ENCODE data around the gene PIANP.

The PIANP gene

GRCh38 chr12:6703631-6704030 is 3.0 kb upstream of the PIANP start:
- Histone ChIP-seq H3K4me3 (ENCODE audit: extremely low read depth, insufficient read depth, low read length, poor library complexity, severe bottlenecking) (no peak overlapping the region), H3K9me3 (ENCODE audit: control insufficient read depth, low read length) (no peaks in the 10 kb centered on the region), H3K4me1 (ENCODE audit: control insufficient read depth, insufficient read depth, low read length, poor library complexity, severe bottlenecking) (peaks cover 6% of the 10 kb centered on the region), H3K27ac (ENCODE audit: low read depth, low read length, severe bottlenecking) (no peak overlapping the region), H3K36me3 (ENCODE audit: control insufficient read depth, insufficient read depth, low read length) (no peaks in the 10 kb centered on the region)
- WGBS, 2 experiments (ENCODE audit: insufficient coverage in 2 of 2) = 14% methylated on average over 8 to 10 of the region's 10 CpGs

GRCh38 chr12:6701078-6701768 is 608 bp upstream of the PIANP start:
- H3K4me3 ChIP-seq (ENCODE audit: extremely low read depth, insufficient read depth, low read length, poor library complexity, severe bottlenecking) = peak overlapping the region; percentile 64
- peaks cover 6% of the 10 kb centered on the region for H3K4me1 ChIP-seq (ENCODE audit: control insufficient read depth, insufficient read depth, low read length, poor library complexity, severe bottlenecking)
- WGBS, 2 experiments (ENCODE audit: insufficient coverage in 2 of 2) = 32 to 35% methylated on average over 11 to 13 of the region's 13 CpGs
- H3K9me3 ChIP-seq (ENCODE audit: control insufficient read depth, low read length) = no peaks in the 10 kb centered on the region
- no peaks in the 10 kb centered on the region for H3K36me3 ChIP-seq (ENCODE audit: control insufficient read depth, insufficient read depth, low read length)
- H3K27ac ChIP-seq (ENCODE audit: low read depth, low read length, severe bottlenecking) = no peak overlapping the region

GRCh38 chr12:6699989-6700645 is 498 bp downstream of the PIANP start:
- Histone ChIP-seq H3K4me3 (ENCODE audit: extremely low read depth, insufficient read depth, low read length, poor library complexity, severe bottlenecking) (peak overlapping the region; percentile 64), H3K36me3 (ENCODE audit: control insufficient read depth, insufficient read depth, low read length) (no peaks in the 10 kb centered on the region), H3K27ac (ENCODE audit: low read depth, low read length, severe bottlenecking) (no peak overlapping the region), H3K4me1 (ENCODE audit: control insufficient read depth, insufficient read depth, low read length, poor library complexity, severe bottlenecking) (peaks cover 6% of the 10 kb centered on the region), H3K9me3 (ENCODE audit: control insufficient read depth, low read length) (no peaks in the 10 kb centered on the region)
- 1% methylated on average over 32 to 39 of the region's 65 CpGs for WGBS, 2 experiments (ENCODE audit: insufficient coverage in 2 of 2)

GRCh38 chr12:6699259-6699988 is 1.2 kb downstream of the PIANP start:
- peaks cover 6% of the 10 kb centered on the region for H3K4me1 ChIP-seq (ENCODE audit: control insufficient read depth, insufficient read depth, low read length, poor library complexity, severe bottlenecking)
- H3K4me3 ChIP-seq (ENCODE audit: extremely low read depth, insufficient read depth, low read length, poor library complexity, severe bottlenecking) = peak overlapping the region; percentile 64
- WGBS, 2 experiments (ENCODE audit: insufficient coverage in 2 of 2) = 25 to 29% methylated on average over 12 to 16 of the region's 16 CpGs
- H3K27ac ChIP-seq (ENCODE audit: low read depth, low read length, severe bottlenecking) = no peak overlapping the region
- no peaks in the 10 kb centered on the region for H3K36me3 ChIP-seq (ENCODE audit: control insufficient read depth, insufficient read depth, low read length)
- no peaks in the 10 kb centered on the region for H3K9me3 ChIP-seq (ENCODE audit: control insufficient read depth, low read length)

GRCh38 chr12:6698352-6699046 is 2.1 kb downstream of the PIANP start:
- Histone ChIP-seq H3K4me1 (ENCODE audit: control insufficient read depth, insufficient read depth, low read length, poor library complexity, severe bottlenecking) (peaks cover 4% of the 10 kb centered on the region), H3K36me3 (ENCODE audit: control insufficient read depth, insufficient read depth, low read length) (no peaks in the 10 kb centered on the region), H3K9me3 (ENCODE audit: control insufficient read depth, low read length) (no peaks in the 10 kb centered on the region), H3K27ac (ENCODE audit: low read depth, low read length, severe bottlenecking) (no peak overlapping the region), H3K4me3 (ENCODE audit: extremely low read depth, insufficient read depth, low read length, poor library complexity, severe bottlenecking) (no peak overlapping the region)
- WGBS, 2 experiments (ENCODE audit: insufficient coverage in 2 of 2) = 73 to 82% methylated on average over 5 to 6 of the region's 8 CpGs

GRCh38 chr12:6697584-6698351 is 2.8 kb downstream of the PIANP start:
- H3K4me1 ChIP-seq (ENCODE audit: control insufficient read depth, insufficient read depth, low read length, poor library complexity, severe bottlenecking) = peaks cover 3% of the 10 kb centered on the region
- no peak overlapping the region for H3K27ac ChIP-seq (ENCODE audit: low read depth, low read length, severe bottlenecking)
- no peaks in the 10 kb centered on the region for H3K9me3 ChIP-seq (ENCODE audit: control insufficient read depth, low read length)
- H3K4me3 ChIP-seq (ENCODE audit: extremely low read depth, insufficient read depth, low read length, poor library complexity, severe bottlenecking) = no peak overlapping the region
- no peaks in the 10 kb centered on the region for H3K36me3 ChIP-seq (ENCODE audit: control insufficient read depth, insufficient read depth, low read length)
- 69 to 83% methylated on average over 7 of the region's 17 CpGs for WGBS, 2 experiments (ENCODE audit: insufficient coverage in 2 of 2)

- Histone ChIP-seq H3K4me1 (ENCODE audit: control insufficient read depth, insufficient read depth, low read length, poor library complexity, severe bottlenecking) (peaks cover 3% of the 10 kb centered on the region), H3K4me3 (ENCODE audit: extremely low read depth, insufficient read depth, low read length, poor library complexity, severe bottlenecking) (no peak overlapping the region), H3K9me3 (ENCODE audit: control insufficient read depth, low read length) (no peaks in the 10 kb centered on the region), H3K27ac (ENCODE audit: low read depth, low read length, severe bottlenecking) (no peak overlapping the region), H3K36me3 (ENCODE audit: control insufficient read depth, insufficient read depth, low read length) (no peaks in the 10 kb centered on the region)
- WGBS, 2 experiments (ENCODE audit: insufficient coverage in 2 of 2) = 93 to 94% methylated on average over 11 to 12 of the region's 17 CpGs
These were observed 3.7 kb downstream of the PIANP start for GRCh38 chr12:6696690-6697583.

GRCh38 chr12:6695313-6696045 is 5.1 kb downstream of the PIANP start:
- 77 to 93% methylated on average over 8 of the region's 11 CpGs for WGBS, 2 experiments (ENCODE audit: insufficient coverage in 2 of 2)

GRCh38 chr12:6694701-6695100 is 5.9 kb downstream of the PIANP start:
- no peak overlapping the region for H3K4me3 ChIP-seq (ENCODE audit: extremely low read depth, insufficient read depth, low read length, poor library complexity, severe bottlenecking)
- 90 to 92% methylated on average over 7 of the region's 9 CpGs for WGBS, 2 experiments (ENCODE audit: insufficient coverage in 2 of 2)
- H3K36me3 ChIP-seq (ENCODE audit: control insufficient read depth, insufficient read depth, low read length) = no peaks in the 10 kb centered on the region

More at GRCh38 chr12:6695313-6696045, 5.1 kb downstream of the PIANP start:
- no peaks in the 10 kb centered on the region for H3K9me3 ChIP-seq (ENCODE audit: control insufficient read depth, low read length)
- no peak overlapping the region for H3K4me3 ChIP-seq (ENCODE audit: extremely low read depth, insufficient read depth, low read length, poor library complexity, severe bottlenecking)
- H3K4me1 ChIP-seq (ENCODE audit: control insufficient read depth, insufficient read depth, low read length, poor library complexity, severe bottlenecking) = peaks cover 3% of the 10 kb centered on the region
- no peaks in the 10 kb centered on the region for H3K36me3 ChIP-seq (ENCODE audit: control insufficient read depth, insufficient read depth, low read length)
- no peak overlapping the region for H3K27ac ChIP-seq (ENCODE audit: low read depth, low read length, severe bottlenecking)

More at GRCh38 chr12:6694701-6695100, 5.9 kb downstream of the PIANP start:
- Histone ChIP-seq H3K9me3 (ENCODE audit: control insufficient read depth, low read length) (no peaks in the 10 kb centered on the region), H3K4me1 (ENCODE audit: control insufficient read depth, insufficient read depth, low read length, poor library complexity, severe bottlenecking) (peaks cover 3% of the 10 kb centered on the region), H3K27ac (ENCODE audit: low read depth, low read length, severe bottlenecking) (no peak overlapping the region)
